ENCODE data around the gene GYPE. TPM values are rescaled to one million over a fixed set of nuclear protein-coding genes. Genes with fewer than 3 reads are reported as not detected.
"Not testable (repeated sequence)": the region's sequence is repeated elsewhere in the genome, so short reads cannot be mapped to it uniquely, and the experiment has no call there.

The GYPE gene
- total RNA-seq (2021; fragmentation: NEBNext Ultra II Directional; extraction: Animal tissue kit (Norgen Biotek cat#: 25700)), result 1 to 10 TPM in 4 of 6 experiments, under 1 TPM in 2; 0.94 to 2.5 (median 1.4) TPM
- long read RNA-seq, result 0 reads

- not testable (repeated sequence) for H3K4me3 Mint-ChIP-seq; DNase-seq; H3K27me3 Mint-ChIP-seq (ENCODE audit: insufficient read depth); H3K36me3 Mint-ChIP-seq (ENCODE audit: low read depth); H3K27ac Mint-ChIP-seq; H3K9me3 Mint-ChIP-seq
- peaks cover 21% of the 10 kb centered on the region for H3K4me1 Mint-ChIP-seq (ENCODE audit: low read depth)
These were observed at the start of gene GYPE for GRCh38 chr4:143905440-143905839. Gene GYPE (minus strand): TSS chr4:143905559. CDS start chr4:143905507, 52 bp downstream.

- H3K27ac Mint-ChIP-seq; H3K36me3 Mint-ChIP-seq (ENCODE audit: low read depth); H3K4me1 Mint-ChIP-seq (ENCODE audit: low read depth); H3K4me3 Mint-ChIP-seq; H3K27me3 Mint-ChIP-seq (ENCODE audit: insufficient read depth); DNase-seq: not testable (repeated sequence)
- H3K9me3 Mint-ChIP-seq, result peaks cover 32% of the 10 kb centered on the region
These were observed 46.2 kb upstream of the GYPE start for GRCh38 chr4:143951458-143951972.

GRCh38 chr4:143950967-143951366 is 45.6 kb upstream of the GYPE start:
- not testable (repeated sequence) for H3K36me3 Mint-ChIP-seq (ENCODE audit: low read depth); H3K4me1 Mint-ChIP-seq (ENCODE audit: low read depth); H3K27ac Mint-ChIP-seq; H3K27me3 Mint-ChIP-seq (ENCODE audit: insufficient read depth); H3K4me3 Mint-ChIP-seq
- peak; percentile 18 for DNase-seq
- peaks cover 32% of the 10 kb centered on the region for H3K9me3 Mint-ChIP-seq

- H3K27ac Mint-ChIP-seq; H3K4me1 Mint-ChIP-seq (ENCODE audit: low read depth); H3K4me3 Mint-ChIP-seq; H3K36me3 Mint-ChIP-seq (ENCODE audit: low read depth); DNase-seq; H3K27me3 Mint-ChIP-seq (ENCODE audit: insufficient read depth): not testable (repeated sequence)
- peaks cover 32% of the 10 kb centered on the region for H3K9me3 Mint-ChIP-seq
These were observed 44.8 kb upstream of the GYPE start for GRCh38 chr4:143950185-143950584.

- not testable (repeated sequence) for H3K4me1 Mint-ChIP-seq (ENCODE audit: low read depth); H3K27me3 Mint-ChIP-seq (ENCODE audit: insufficient read depth); H3K4me3 Mint-ChIP-seq; H3K27ac Mint-ChIP-seq; H3K36me3 Mint-ChIP-seq (ENCODE audit: low read depth); DNase-seq
- peaks cover 28% of the 10 kb centered on the region for H3K9me3 Mint-ChIP-seq
These were observed 42.1 kb upstream of the GYPE start for GRCh38 chr4:143947493-143947892.

- not testable (repeated sequence) for H3K9me3 Mint-ChIP-seq; H3K27ac Mint-ChIP-seq; H3K36me3 Mint-ChIP-seq (ENCODE audit: low read depth); H3K4me1 Mint-ChIP-seq (ENCODE audit: low read depth); H3K4me3 Mint-ChIP-seq; H3K27me3 Mint-ChIP-seq (ENCODE audit: insufficient read depth); DNase-seq
These were observed 35.3 kb upstream of the GYPE start for GRCh38 chr4:143940708-143941107.

GRCh38 chr4:143939528-143939927 is 34.2 kb upstream of the GYPE start:
- Mint-ChIP-seq H3K27ac (no peak overlapping the region), H3K4me3 (no peak overlapping the region), H3K27me3 (ENCODE audit: insufficient read depth) (no peaks in the 10 kb centered on the region), H3K36me3 (ENCODE audit: low read depth) (no peaks in the 10 kb centered on the region), H3K4me1 (ENCODE audit: low read depth) (no peaks in the 10 kb centered on the region), H3K9me3 (no peaks in the 10 kb centered on the region; the same call in 1 of the 2 replicates)
- no peak for TF ChIP-seq CTCF (IDR thresholded peaks at IDR 0.05)
- DNase-seq, result no peak

- H3K4me3 Mint-ChIP-seq; H3K27ac Mint-ChIP-seq; H3K36me3 Mint-ChIP-seq (ENCODE audit: low read depth); DNase-seq; H3K27me3 Mint-ChIP-seq (ENCODE audit: insufficient read depth); H3K9me3 Mint-ChIP-seq; H3K4me1 Mint-ChIP-seq (ENCODE audit: low read depth): not testable (repeated sequence)
These were observed 33.5 kb upstream of the GYPE start for GRCh38 chr4:143938890-143939289.

- H3K27ac Mint-ChIP-seq, result no peak overlapping the region
- no peaks in the 10 kb centered on the region for H3K36me3 Mint-ChIP-seq (ENCODE audit: low read depth)
- peaks cover 2% of the 10 kb centered on the region; the same call in 1 of the 2 replicates for H3K27me3 Mint-ChIP-seq (ENCODE audit: insufficient read depth)
- DNase-seq, result no peak
- H3K4me1 Mint-ChIP-seq (ENCODE audit: low read depth), result no peaks in the 10 kb centered on the region
- no peak overlapping the region for H3K4me3 Mint-ChIP-seq
- TF ChIP-seq CTCF (IDR thresholded peaks at IDR 0.05), result no peak
- no peaks in the 10 kb centered on the region for H3K9me3 Mint-ChIP-seq
These were observed 15.8 kb upstream of the GYPE start for GRCh38 chr4:143921181-143921580.

GRCh38 chr4:143916485-143916884 is 11.1 kb upstream of the GYPE start:
- H3K9me3 Mint-ChIP-seq; H3K36me3 Mint-ChIP-seq (ENCODE audit: low read depth); H3K27me3 Mint-ChIP-seq (ENCODE audit: insufficient read depth); H3K27ac Mint-ChIP-seq; H3K4me3 Mint-ChIP-seq; DNase-seq; H3K4me1 Mint-ChIP-seq (ENCODE audit: low read depth): not testable (repeated sequence)

- not testable (repeated sequence) for DNase-seq; H3K36me3 Mint-ChIP-seq (ENCODE audit: low read depth); H3K9me3 Mint-ChIP-seq; H3K27me3 Mint-ChIP-seq (ENCODE audit: insufficient read depth)
- Mint-ChIP-seq H3K4me3 (peak overlapping the region; percentile 86), H3K27ac (peak overlapping the region; percentile 89), H3K4me1 (ENCODE audit: low read depth) (peaks cover 15% of the 10 kb centered on the region)
These were observed 7.1 kb upstream of the GYPE start for GRCh38 chr4:143912478-143912877.

GRCh38 chr4:143911528-143912417 is 6.4 kb upstream of the GYPE start:
- not testable (repeated sequence) for H3K27me3 Mint-ChIP-seq (ENCODE audit: insufficient read depth); H3K36me3 Mint-ChIP-seq (ENCODE audit: low read depth); H3K9me3 Mint-ChIP-seq
- Mint-ChIP-seq H3K4me3 (peak overlapping the region; percentile 86), H3K27ac (peak overlapping the region; percentile 89), H3K4me1 (ENCODE audit: low read depth) (peaks cover 15% of the 10 kb centered on the region)
- DNase-seq, result peak; percentile 16

All from HFFc6 (cell line).